Measurements from ENCODE around the gene NOP56. TPM values are rescaled to one million over a fixed set of nuclear protein-coding genes. Genes with fewer than 3 reads are reported as not detected.

NOP56 gene
- total RNA-seq, 2 donors from 2014 or later: 324 to 443 TPM

DNA sequence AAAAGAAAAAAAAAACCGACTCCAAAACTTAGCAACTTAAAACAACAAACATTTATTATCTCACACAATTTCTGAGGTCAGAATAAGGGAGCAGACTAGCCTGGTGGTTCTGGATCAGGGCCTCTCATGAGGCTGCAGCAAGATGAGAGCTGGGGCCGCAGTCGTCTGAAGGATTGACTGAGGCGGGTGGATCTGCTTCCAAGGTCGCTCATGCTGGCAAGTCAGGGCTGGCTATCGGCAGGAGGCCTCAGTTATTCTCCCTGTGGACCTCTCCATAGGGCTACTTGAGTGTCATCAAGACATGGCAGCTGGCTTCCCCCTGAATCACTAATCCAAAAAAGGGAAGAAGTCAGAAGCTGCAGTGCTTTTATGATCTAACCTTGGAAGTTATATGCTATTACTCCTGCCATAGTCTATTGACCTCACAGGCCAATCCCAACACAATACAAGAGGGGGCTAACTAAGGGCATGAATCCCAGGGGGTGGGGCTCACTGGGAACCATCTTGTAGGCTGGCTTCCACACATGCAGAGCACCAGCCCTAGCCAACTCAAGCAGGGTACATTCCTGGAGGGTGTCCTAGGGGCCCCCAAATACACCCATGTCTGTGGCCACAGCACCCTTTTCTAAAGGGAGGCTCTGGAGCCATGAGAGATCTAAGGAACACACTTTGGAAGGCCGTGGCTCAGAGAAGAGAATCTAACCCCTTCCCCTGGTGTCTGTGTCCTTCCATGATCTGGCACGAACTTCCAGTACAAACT is 51.5 kb downstream of the NOP56 start:
- no peaks in the 10 kb centered on the region for H3K36me3 Mint-ChIP-seq
- H3K27ac Mint-ChIP-seq: no peak overlapping the region
- ATAC-seq: no peak
- DNase-seq (ENCODE audit: low spot score in 2 of 2): peak in 1 of 2 donors; percentile 14
- no peaks in the 10 kb centered on the region for H3K9me3 Mint-ChIP-seq

DNA sequence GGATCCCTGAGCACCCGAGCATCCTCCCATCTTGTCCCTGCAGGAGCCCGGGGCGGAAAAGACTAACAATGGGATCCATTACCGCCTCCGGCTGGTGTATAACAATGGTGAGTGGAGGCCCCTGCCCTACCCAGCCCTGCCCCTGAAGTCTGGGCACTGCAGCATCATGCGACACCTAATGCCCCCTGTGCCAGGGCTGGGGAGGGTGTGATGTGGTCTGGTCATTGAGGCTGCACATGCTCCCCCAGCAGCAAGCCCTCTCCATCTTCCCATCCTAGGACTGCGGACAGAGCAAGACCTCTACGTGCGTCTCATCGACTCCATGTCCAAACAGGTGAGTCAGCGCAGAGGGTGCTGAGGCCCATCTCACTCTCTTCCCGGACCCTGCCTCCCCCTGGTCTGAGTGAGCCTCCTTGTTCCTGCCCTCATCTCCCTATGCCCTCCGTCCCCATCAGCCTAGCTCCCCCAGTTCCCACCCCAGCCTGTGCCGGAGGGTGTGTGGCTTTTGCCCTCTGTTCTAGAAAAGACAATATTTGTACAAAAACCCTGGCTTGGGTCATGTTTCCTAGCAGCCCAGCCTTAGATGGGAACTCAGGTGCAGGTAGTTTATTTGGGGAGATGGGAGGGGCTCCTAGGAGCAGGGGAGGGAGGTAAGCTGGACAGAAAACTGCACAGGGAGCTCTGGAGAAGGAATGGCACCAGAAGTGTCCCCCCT is 53.7 kb downstream of the NOP56 start:
- DNase-seq (ENCODE audit: low spot score in 2 of 2) (peak in 1 of 2 donors; percentile 31), ATAC-seq (no peak)
- Mint-ChIP-seq H3K27ac (no peak overlapping the region), H3K36me3 (no peaks in the 10 kb centered on the region), H3K9me3 (no peaks in the 10 kb centered on the region)

GRCh38 chr20:2706688-2707352 is 54.4 kb downstream of the NOP56 start:
- no peaks in the 10 kb centered on the region for H3K36me3 Mint-ChIP-seq
- H3K9me3 Mint-ChIP-seq: no peaks in the 10 kb centered on the region
- ATAC-seq: peak in 1 of 2 donors; percentile 78
- DNase-seq (ENCODE audit: low spot score in 2 of 2): peak in 1 of 2 donors; percentile 53
- H3K27ac Mint-ChIP-seq: no peak overlapping the region

- H3K36me3 Mint-ChIP-seq: no peaks in the 10 kb centered on the region
- H3K27ac Mint-ChIP-seq: no peak overlapping the region
- peak in 1 of 2 donors; percentile 38 for DNase-seq (ENCODE audit: low spot score in 2 of 2)
- H3K9me3 Mint-ChIP-seq: no peaks in the 10 kb centered on the region
- ATAC-seq: no peak
These were observed 55.1 kb downstream of the NOP56 start for GRCh38 chr20:2707353-2708072.

Other genes with a start within 250 kb of the NOP56 start
- gene SNRPB, start 181.8 kb upstream of the NOP56 start, total RNA-seq: 100 to 1,000 TPM; 384 to 461 TPM
- 10 to 100 TPM in 1 of 2 donors, 1 to 10 TPM in 1; 7.7 to 13.7 TPM for gene ZNF343, start 143.7 kb upstream of the NOP56 start, total RNA-seq
- not detected for gene TMC2, start 116.1 kb upstream of the NOP56 start, total RNA-seq
- gene IDH3B, start 11.6 kb downstream of the NOP56 start, total RNA-seq: 100 to 1,000 TPM; 129 to 150 TPM
- gene EBF4, start 40.1 kb downstream of the NOP56 start, total RNA-seq: 1 to 10 TPM; 4.0 to 8.3 TPM
- gene CPXM1, start 148.0 kb downstream of the NOP56 start, total RNA-seq: 1 to 10 TPM; 1.1 to 3.5 TPM
- gene C20orf141, start 162.4 kb downstream of the NOP56 start, total RNA-seq: not detected
- gene TMEM239, start 163.7 kb downstream of the NOP56 start, total RNA-seq: not detected
- gene PCED1A, start 188.0 kb downstream of the NOP56 start, total RNA-seq: 10 to 100 TPM; 29.5 to 33.6 TPM
- gene VPS16, start 188.1 kb downstream of the NOP56 start, total RNA-seq: 10 to 100 TPM; 45.7 to 52.0 TPM
- gene PTPRA, start 220.8 kb downstream of the NOP56 start, total RNA-seq: 10 to 100 TPM; 37.8 to 55.8 TPM